GM23338 (cell line): ENCODE measurements around the gene RMI2. TPM values are rescaled to one million over a fixed set of nuclear protein-coding genes. Genes with fewer than 3 reads are reported as not detected.

Source experiments
- ATAC-seq: fragments of 200-7000 bp; cut with Tn5 transposase; 3 replicates; pipeline ENCODE4 v1.9.1; 2020
- DNase-seq: peaks from one replicate; pipeline ENCODE4 v3.0.0-alpha.2; 2015; ENCODE audit warnings: low spot score
- H2AFZ ChIP-seq: fragments of 200-600 bp; sonication (generic); 2 replicates; pipeline ENCODE4 v1.8.0; 2016; ENCODE audit warnings: antibody characterized with exemption, mild to moderate bottlenecking, moderate library complexity
- H3F3A ChIP-seq: fragments of 200-600 bp; sonication (generic); replicated peaks from 2 replicates; pipeline ENCODE4 v1.8.0; 2017; ENCODE audit warnings: antibody characterized with exemption, mixed run types, low read depth
- H3K27ac ChIP-seq: fragments of 200-600 bp; sonication (generic); 2 replicates; pipeline ENCODE4 v1.6.1; 2016; ENCODE audit warnings: low read depth
- H3K27me3 ChIP-seq: fragments of 200-600 bp; sonication (generic); 2 replicates; pipeline ENCODE4 v1.8.0; 2016; ENCODE audit warnings: mild to moderate bottlenecking, mixed run types, moderate library complexity; ENCODE audit not compliant: insufficient read depth
- H3K36me3 ChIP-seq: fragments of 200-600 bp; sonication (generic); 2 replicates; pipeline ENCODE4 v1.8.0; 2016; ENCODE audit warnings: mild to moderate bottlenecking; ENCODE audit not compliant: insufficient read depth
- H3K4me1 ChIP-seq: fragments of 200-600 bp; sonication (generic); 2 replicates; pipeline ENCODE4 v1.8.0; 2016; ENCODE audit warnings: mild to moderate bottlenecking, moderate library complexity; ENCODE audit not compliant: insufficient read depth
- H3K4me2 ChIP-seq: fragments of 200-600 bp; sonication (generic); 2 replicates; pipeline ENCODE4 v1.7.1; 2017; ENCODE audit warnings: mixed run types
- H3K4me3 ChIP-seq: fragments of 200-600 bp; sonication (generic); 2 replicates; pipeline ENCODE4 v1.6.1; 2016; ENCODE audit warnings: mixed run types
- H3K79me2 ChIP-seq: fragments of 200-600 bp; sonication (generic); replicated peaks from 2 replicates; pipeline ENCODE4 v1.8.0; 2017; ENCODE audit warnings: mild to moderate bottlenecking; ENCODE audit not compliant: insufficient read depth
- H3K9me2 ChIP-seq: fragments of 200-600 bp; sonication (generic); 2 replicates; pipeline ENCODE4 v1.8.0; 2017; ENCODE audit not compliant: insufficient read depth
- H4K20me1 ChIP-seq: fragments of 200-600 bp; sonication (generic); replicated peaks from 2 replicates; pipeline ENCODE4 v1.8.0; 2017; ENCODE audit warnings: mild to moderate bottlenecking; ENCODE audit not compliant: insufficient read depth
- H3K27ac Mint-ChIP-seq: 2 replicates; pipeline ENCODE4 v1.8.0; 2020; ENCODE audit warnings: inconsistent platforms, mild to moderate bottlenecking, moderate library complexity, mixed read lengths
- H3K27me3 Mint-ChIP-seq: 3 replicates; pipeline ENCODE4 v1.8.0; 2022; ENCODE audit warnings: low read depth, mild to moderate bottlenecking, moderate library complexity, mixed read lengths, inconsistent platforms; ENCODE audit not compliant: insufficient read depth, poor library complexity
- H3K36me3 Mint-ChIP-seq: 3 replicates; pipeline ENCODE4 v1.8.0; 2021; ENCODE audit warnings: low read depth, mild to moderate bottlenecking, inconsistent platforms, moderate library complexity, mixed read lengths
- H3K4me1 Mint-ChIP-seq: 3 replicates; pipeline ENCODE4 v1.8.0; 2020; ENCODE audit warnings: mild to moderate bottlenecking, inconsistent platforms, mixed read lengths
- H3K4me3 Mint-ChIP-seq: 3 replicates; pipeline ENCODE4 v1.8.0; 2021; ENCODE audit warnings: moderate library complexity, mild to moderate bottlenecking, inconsistent platforms, mixed read lengths
- H3K9me3 Mint-ChIP-seq: 3 replicates; pipeline ENCODE4 v1.8.0; 2020; ENCODE audit warnings: moderate library complexity, mild to moderate bottlenecking, inconsistent platforms, mixed read lengths
- EZH2 ChIP-seq: fragments of 200-600 bp; sonication (generic); IDR thresholded peaks from one replicate; pipeline ENCODE4 v1.8.0; 2017; ENCODE audit warnings: antibody characterized with exemption, mild to moderate bottlenecking, low read depth; ENCODE audit not compliant: unreplicated experiment
- EZH2phosphoT487 ChIP-seq: fragments of 200-600 bp; sonication (generic); IDR thresholded peaks from one replicate; pipeline ENCODE4 v1.8.1; 2018; ENCODE audit warnings: antibody characterized with exemption; ENCODE audit not compliant: unreplicated experiment
- JUNB ChIP-seq: IDR thresholded peaks from one replicate; pipeline ENCODE4 v1.6.1; 2016; ENCODE audit warnings: antibody characterized with exemption; ENCODE audit not compliant: unreplicated experiment
- NANOG ChIP-seq: IDR thresholded peaks from 2 replicates; pipeline ENCODE4 v1.6.1; 2016; ENCODE audit warnings: antibody characterized with exemption, borderline replicate concordance
- POLR2AphosphoS5 ChIP-seq: IDR thresholded peaks from 2 replicates; pipeline ENCODE4 v1.6.1; 2016; ENCODE audit warnings: antibody characterized with exemption, low read depth
- STAT1 ChIP-seq: IDR thresholded peaks from one replicate; pipeline ENCODE4 v1.6.1; 2016; ENCODE audit warnings: antibody characterized with exemption; ENCODE audit not compliant: unreplicated experiment
- ZNF114 ChIP-seq: fragments of 250-450 bp; sonication (Bioruptor Pico); IDR thresholded peaks from 2 replicates; pipeline ENCODE4 v1.5.0; 2020; ENCODE audit warnings: mild to moderate bottlenecking, moderate library complexity
- polyA plus RNA-seq: library from polyadenylated mRNA; unstranded; fragments of >200 nt; fragmentation: Nextera tagmentation; extraction: Ambion mirVana; gene quantifications from 2 replicates; pipeline ENCODE4 v1.2.1, GENCODE V29; 2016
- total RNA-seq: library from RNA; depleted of rRNA; stranded (reverse); fragments of >200 nt; shearing (Covaris generic); gene quantifications from 2 replicates; pipeline ENCODE4 v1.2.3, GENCODE V29; 2014
- TF ChIP-seq, protein P1 (sequence below): IDR thresholded peaks from one replicate; pipeline ENCODE4 v1.6.1; 2018; ENCODE audit warnings: antibody characterized with exemption; ENCODE audit not compliant: unreplicated experiment
- TF ChIP-seq, protein P2 (sequence below): fragments of 250-450 bp; sonication (Bioruptor Pico); IDR thresholded peaks from 2 replicates; pipeline ENCODE4 v1.5.0; 2020; ENCODE audit warnings: mild to moderate bottlenecking, moderate library complexity

The RMI2 gene
- total and polyA plus RNA-seq, 2 experiments from 2014 or later = 98.2 to 108 TPM

- Histone ChIP-seq H3K27ac (no peak overlapping the region), H3K27me3 (no peaks in the 10 kb centered on the region), H2AFZ (no peak overlapping the region), H4K20me1 (no peaks in the 10 kb centered on the region), H3K79me2 (no peaks in the 10 kb centered on the region), H3K4me1 (peaks cover 38% of the 10 kb centered on the region), H3F3A (peaks cover 32% of the 10 kb centered on the region), H3K4me2 (no peak overlapping the region), H3K36me3 (no peaks in the 10 kb centered on the region; the same call in 1 of the 2 replicates), H3K9me2 (no peaks in the 10 kb centered on the region; the same call in 1 of the 2 replicates), H3K4me3 (no peak overlapping the region)
- no peak for DNase-seq
- no peak overlapping the region for H3K4me3 Mint-ChIP-seq
- no peaks in the 10 kb centered on the region for H3K9me3 Mint-ChIP-seq
- peaks cover 12% of the 10 kb centered on the region for H3K27me3 Mint-ChIP-seq
- no peak overlapping the region for H3K27ac Mint-ChIP-seq
- no peaks in the 10 kb centered on the region for H3K36me3 Mint-ChIP-seq
- TF ChIP-seq STAT1 (no peak), JUNB (no peak), EZH2phosphoT487 (no peak), NANOG (no peak), ZNF114 (CRISPR knock-in tag) (no peak), EZH2 (no peak), POLR2AphosphoS5 (no peak)
- TF ChIP-seq, protein P1, sequence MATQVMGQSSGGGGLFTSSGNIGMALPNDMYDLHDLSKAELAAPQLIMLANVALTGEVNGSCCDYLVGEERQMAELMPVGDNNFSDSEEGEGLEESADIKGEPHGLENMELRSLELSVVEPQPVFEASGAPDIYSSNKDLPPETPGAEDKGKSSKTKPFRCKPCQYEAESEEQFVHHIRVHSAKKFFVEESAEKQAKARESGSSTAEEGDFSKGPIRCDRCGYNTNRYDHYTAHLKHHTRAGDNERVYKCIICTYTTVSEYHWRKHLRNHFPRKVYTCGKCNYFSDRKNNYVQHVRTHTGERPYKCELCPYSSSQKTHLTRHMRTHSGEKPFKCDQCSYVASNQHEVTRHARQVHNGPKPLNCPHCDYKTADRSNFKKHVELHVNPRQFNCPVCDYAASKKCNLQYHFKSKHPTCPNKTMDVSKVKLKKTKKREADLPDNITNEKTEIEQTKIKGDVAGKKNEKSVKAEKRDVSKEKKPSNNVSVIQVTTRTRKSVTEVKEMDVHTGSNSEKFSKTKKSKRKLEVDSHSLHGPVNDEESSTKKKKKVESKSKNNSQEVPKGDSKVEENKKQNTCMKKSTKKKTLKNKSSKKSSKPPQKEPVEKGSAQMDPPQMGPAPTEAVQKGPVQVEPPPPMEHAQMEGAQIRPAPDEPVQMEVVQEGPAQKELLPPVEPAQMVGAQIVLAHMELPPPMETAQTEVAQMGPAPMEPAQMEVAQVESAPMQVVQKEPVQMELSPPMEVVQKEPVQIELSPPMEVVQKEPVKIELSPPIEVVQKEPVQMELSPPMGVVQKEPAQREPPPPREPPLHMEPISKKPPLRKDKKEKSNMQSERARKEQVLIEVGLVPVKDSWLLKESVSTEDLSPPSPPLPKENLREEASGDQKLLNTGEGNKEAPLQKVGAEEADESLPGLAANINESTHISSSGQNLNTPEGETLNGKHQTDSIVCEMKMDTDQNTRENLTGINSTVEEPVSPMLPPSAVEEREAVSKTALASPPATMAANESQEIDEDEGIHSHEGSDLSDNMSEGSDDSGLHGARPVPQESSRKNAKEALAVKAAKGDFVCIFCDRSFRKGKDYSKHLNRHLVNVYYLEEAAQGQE = no peak
- TF ChIP-seq, protein P2, sequence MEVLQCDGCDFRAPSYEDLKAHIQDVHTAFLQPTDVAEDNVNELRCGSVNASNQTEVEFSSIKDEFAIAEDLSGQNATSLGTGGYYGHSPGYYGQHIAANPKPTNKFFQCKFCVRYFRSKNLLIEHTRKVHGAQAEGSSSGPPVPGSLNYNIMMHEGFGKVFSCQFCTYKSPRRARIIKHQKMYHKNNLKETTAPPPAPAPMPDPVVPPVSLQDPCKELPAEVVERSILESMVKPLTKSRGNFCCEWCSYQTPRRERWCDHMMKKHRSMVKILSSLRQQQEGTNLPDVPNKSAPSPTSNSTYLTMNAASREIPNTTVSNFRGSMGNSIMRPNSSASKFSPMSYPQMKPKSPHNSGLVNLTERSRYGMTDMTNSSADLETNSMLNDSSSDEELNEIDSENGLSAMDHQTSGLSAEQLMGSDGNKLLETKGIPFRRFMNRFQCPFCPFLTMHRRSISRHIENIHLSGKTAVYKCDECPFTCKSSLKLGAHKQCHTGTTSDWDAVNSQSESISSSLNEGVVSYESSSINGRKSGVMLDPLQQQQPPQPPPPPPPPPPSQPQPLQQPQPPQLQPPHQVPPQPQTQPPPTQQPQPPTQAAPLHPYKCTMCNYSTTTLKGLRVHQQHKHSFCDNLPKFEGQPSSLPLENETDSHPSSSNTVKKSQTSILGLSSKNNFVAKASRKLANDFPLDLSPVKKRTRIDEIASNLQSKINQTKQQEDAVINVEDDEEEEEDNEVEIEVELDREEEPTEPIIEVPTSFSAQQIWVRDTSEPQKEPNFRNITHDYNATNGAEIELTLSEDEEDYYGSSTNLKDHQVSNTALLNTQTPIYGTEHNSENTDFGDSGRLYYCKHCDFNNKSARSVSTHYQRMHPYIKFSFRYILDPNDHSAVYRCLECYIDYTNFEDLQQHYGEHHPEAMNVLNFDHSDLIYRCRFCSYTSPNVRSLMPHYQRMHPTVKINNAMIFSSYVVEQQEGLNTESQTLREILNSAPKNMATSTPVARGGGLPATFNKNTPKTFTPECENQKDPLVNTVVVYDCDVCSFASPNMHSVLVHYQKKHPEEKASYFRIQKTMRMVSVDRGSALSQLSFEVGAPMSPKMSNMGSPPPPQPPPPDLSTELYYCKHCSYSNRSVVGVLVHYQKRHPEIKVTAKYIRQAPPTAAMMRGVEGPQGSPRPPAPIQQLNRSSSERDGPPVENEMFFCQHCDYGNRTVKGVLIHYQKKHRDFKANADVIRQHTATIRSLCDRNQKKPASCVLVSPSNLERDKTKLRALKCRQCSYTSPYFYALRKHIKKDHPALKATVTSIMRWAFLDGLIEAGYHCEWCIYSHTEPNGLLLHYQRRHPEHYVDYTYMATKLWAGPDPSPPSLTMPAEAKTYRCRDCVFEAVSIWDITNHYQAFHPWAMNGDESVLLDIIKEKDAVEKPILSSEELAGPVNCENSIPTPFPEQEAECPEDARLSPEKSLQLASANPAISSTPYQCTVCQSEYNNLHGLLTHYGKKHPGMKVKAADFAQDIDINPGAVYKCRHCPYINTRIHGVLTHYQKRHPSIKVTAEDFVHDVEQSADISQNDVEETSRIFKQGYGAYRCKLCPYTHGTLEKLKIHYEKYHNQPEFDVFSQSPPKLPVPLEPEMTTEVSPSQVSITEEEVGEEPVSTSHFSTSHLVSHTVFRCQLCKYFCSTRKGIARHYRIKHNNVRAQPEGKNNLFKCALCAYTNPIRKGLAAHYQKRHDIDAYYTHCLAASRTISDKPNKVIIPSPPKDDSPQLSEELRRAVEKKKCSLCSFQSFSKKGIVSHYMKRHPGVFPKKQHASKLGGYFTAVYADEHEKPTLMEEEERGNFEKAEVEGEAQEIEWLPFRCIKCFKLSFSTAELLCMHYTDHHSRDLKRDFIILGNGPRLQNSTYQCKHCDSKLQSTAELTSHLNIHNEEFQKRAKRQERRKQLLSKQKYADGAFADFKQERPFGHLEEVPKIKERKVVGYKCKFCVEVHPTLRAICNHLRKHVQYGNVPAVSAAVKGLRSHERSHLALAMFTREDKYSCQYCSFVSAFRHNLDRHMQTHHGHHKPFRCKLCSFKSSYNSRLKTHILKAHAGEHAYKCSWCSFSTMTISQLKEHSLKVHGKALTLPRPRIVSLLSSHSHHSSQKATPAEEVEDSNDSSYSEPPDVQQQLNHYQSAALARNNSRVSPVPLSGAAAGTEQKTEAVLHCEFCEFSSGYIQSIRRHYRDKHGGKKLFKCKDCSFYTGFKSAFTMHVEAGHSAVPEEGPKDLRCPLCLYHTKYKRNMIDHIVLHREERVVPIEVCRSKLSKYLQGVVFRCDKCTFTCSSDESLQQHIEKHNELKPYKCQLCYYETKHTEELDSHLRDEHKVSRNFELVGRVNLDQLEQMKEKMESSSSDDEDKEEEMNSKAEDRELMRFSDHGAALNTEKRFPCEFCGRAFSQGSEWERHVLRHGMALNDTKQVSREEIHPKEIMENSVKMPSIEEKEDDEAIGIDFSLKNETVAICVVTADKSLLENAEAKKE (CRISPR knock-in tag) = no peak
- no peak for ATAC-seq
- peaks cover 42% of the 10 kb centered on the region for H3K4me1 Mint-ChIP-seq
Measured at GRCh38 chr16:11310997-11311561, 34.2 kb upstream of the RMI2 start.
